Fibroblast of lung (primary cell): Measurements from ENCODE around the gene EML4. TPM values are rescaled to one million over a fixed set of nuclear protein-coding genes. Genes with fewer than 3 reads are reported as not detected.

ENCODE experiments used
- DNase-seq, 2 donors: peaks; one replicate each; pipeline versions ENCODE4 v3.0.0 to v3.0.0-alpha.2; 2010; ENCODE audit warnings: low read depth in 2 of 2
- H2AFZ ChIP-seq: 2 replicates; pipeline ENCODE4 v1.5.1; 2012; ENCODE audit warnings: low read length, control low read depth, inconsistent platforms
- H3K27ac ChIP-seq: 2 replicates; pipeline ENCODE4 v1.5.1; 2011; ENCODE audit warnings: low read length, control low read depth; ENCODE audit not compliant: insufficient read depth
- H3K27me3 ChIP-seq: 2 replicates; pipeline ENCODE4 v1.5.1; 2011; ENCODE audit warnings: mild to moderate bottlenecking, low read length; ENCODE audit not compliant: control insufficient read depth, insufficient read depth
- H3K36me3 ChIP-seq: 2 replicates; pipeline ENCODE4 v1.5.1; 2011; ENCODE audit warnings: low read length; ENCODE audit not compliant: control insufficient read depth, insufficient read depth
- H3K4me1 ChIP-seq: 2 replicates; pipeline ENCODE4 v1.5.1; 2011; ENCODE audit warnings: low read length; ENCODE audit not compliant: control insufficient read depth, insufficient read depth; ENCODE audit errors: extremely low read depth
- H3K4me2 ChIP-seq: 2 replicates; pipeline ENCODE4 v1.5.1; 2011; ENCODE audit warnings: low read length, control low read depth; ENCODE audit not compliant: insufficient read depth; ENCODE audit errors: extremely low read depth
- H3K4me3 ChIP-seq, 4 experiments: fragments of 200-600 bp in 1 of 4; sonication (generic) in 1 of 4; replicated peaks in 1 of 4; 2 replicates each; pipeline ENCODE4 v1.5.1; 2011 to 2016; ENCODE audit warnings: low read length in 4 of 4, low read depth in 3 of 4, mild to moderate bottlenecking in 3 of 4, control low read depth in 2 of 4, inconsistent platforms in 1 of 4, mixed read lengths in 1 of 4; ENCODE audit not compliant: insufficient read depth in 1 of 4; ENCODE audit errors: control extremely low read depth in 1 of 4
- H3K79me2 ChIP-seq: 2 replicates; pipeline ENCODE4 v1.5.1; 2012; ENCODE audit warnings: mild to moderate bottlenecking, low read length, inconsistent platforms; ENCODE audit not compliant: control insufficient read depth, insufficient read depth
- H3K9ac ChIP-seq: 2 replicates; pipeline ENCODE4 v1.5.1; 2011; ENCODE audit warnings: mild to moderate bottlenecking, low read length, control low read depth; ENCODE audit not compliant: insufficient read depth
- H3K9me3 ChIP-seq: 2 replicates; pipeline ENCODE4 v1.5.1; 2012; ENCODE audit warnings: low read depth, low read length; ENCODE audit not compliant: control insufficient read depth, insufficient read depth
- H4K20me1 ChIP-seq: 2 replicates; pipeline ENCODE4 v1.5.1; 2011; ENCODE audit warnings: low read length; ENCODE audit not compliant: control insufficient read depth, insufficient read depth; ENCODE audit errors: extremely low read depth
- CTCF ChIP-seq, 2 donors: IDR thresholded peaks in 1 of 2; conservative IDR thresholded peaks in 1 of 2; 1 replicate in 1 of 2; 2 replicates in 1 of 2; pipeline ENCODE4 v1.5.1; 2011 to 2012; ENCODE audit warnings: low read length in 2 of 2, control low read depth in 1 of 2, inconsistent platforms in 1 of 2, low read depth in 1 of 2, mild to moderate bottlenecking in 1 of 2
- EZH2 ChIP-seq: IDR thresholded peaks from 2 replicates; pipeline ENCODE4 v1.5.1; 2012; ENCODE audit warnings: low read length, control low read depth, mild to moderate bottlenecking; ENCODE audit errors: missing control alignments
- polyA plus RNA-seq, 2 donors: library from polyadenylated mRNA; depleted of rRNA in 1 of 2; stranded (reverse) in 1 of 2; unstranded in 1 of 2; fragments of >200 nt; gene quantifications; 2 replicates each; pipeline ENCODE4 v1.2.1, GENCODE V29; 2011 to 2012; ENCODE audit warnings: missing spikeins in 1 of 2
- total RNA-seq: library from RNA; depleted of rRNA; stranded (reverse); fragments of >200 nt; gene quantifications from 2 replicates; pipeline ENCODE4 v1.2.1, GENCODE V29; 2014

Gene EML4
- total and polyA plus RNA-seq, 2 donors (not counting 1 experiment from before 2014, with no cell fraction given): 49.5 to 62.7 TPM

GRCh38 chr2:42193722-42194187 lies 24.6 kb downstream of the EML4 start:
- no peak overlapping the region for H3K27ac ChIP-seq
- H3K4me2 ChIP-seq: no peak overlapping the region
- H3K9ac ChIP-seq: no peak overlapping the region
- no peak for TF ChIP-seq CTCF (conservative IDR thresholded peaks at IDR 0.05 in 1 of 2, IDR thresholded peaks at IDR 0.05 in 1 of 2; ENCODE audit: low read depth in 1 of 2, low read length in 2 of 2)
- no peak for TF ChIP-seq EZH2
- no peak overlapping the region for H2AFZ ChIP-seq
- H3K27me3 ChIP-seq: no peaks in the 10 kb centered on the region
- H3K4me1 ChIP-seq: peaks cover 17% of the 10 kb centered on the region
- peaks cover 64% of the 10 kb centered on the region for H3K79me2 ChIP-seq
- peak in 1 of 2 donors; percentile 51 for DNase-seq
- H3K9me3 ChIP-seq: no peaks in the 10 kb centered on the region
- no peaks in the 10 kb centered on the region for H4K20me1 ChIP-seq
- no peaks in the 10 kb centered on the region for H3K36me3 ChIP-seq
- H3K4me3 ChIP-seq: no peak overlapping the region

- Histone ChIP-seq H3K4me3 (no peak overlapping the region), H3K79me2 (peaks cover 64% of the 10 kb centered on the region), H2AFZ (no peak overlapping the region), H3K27ac (no peak overlapping the region), H3K4me1 (peaks cover 18% of the 10 kb centered on the region), H3K4me2 (no peak overlapping the region), H3K27me3 (no peaks in the 10 kb centered on the region), H3K9ac (no peak overlapping the region), H3K9me3 (no peaks in the 10 kb centered on the region), H4K20me1 (no peaks in the 10 kb centered on the region), H3K36me3 (no peaks in the 10 kb centered on the region)
- no peak for DNase-seq
- no peak for TF ChIP-seq EZH2
- TF ChIP-seq CTCF (conservative IDR thresholded peaks at IDR 0.05 in 1 of 2, IDR thresholded peaks at IDR 0.05 in 1 of 2; ENCODE audit: low read depth in 1 of 2, low read length in 2 of 2): no peak
Measured at GRCh38 chr2:42194428-42194827, 25.3 kb downstream of the EML4 start.

GRCh38 chr2:42195559-42195958 lies 26.4 kb downstream of the EML4 start:
- Histone ChIP-seq H3K9me3 (no peaks in the 10 kb centered on the region), H2AFZ (no peak overlapping the region), H3K4me1 (peaks cover 20% of the 10 kb centered on the region), H3K4me2 (no peak overlapping the region), H3K9ac (no peak overlapping the region), H3K27me3 (no peaks in the 10 kb centered on the region), H3K27ac (no peak overlapping the region), H3K79me2 (peaks cover 58% of the 10 kb centered on the region), H3K36me3 (no peaks in the 10 kb centered on the region), H4K20me1 (no peaks in the 10 kb centered on the region), H3K4me3 (no peak overlapping the region)
- peak; percentile 74 to 81 for DNase-seq
- TF ChIP-seq EZH2 (no peak), CTCF (conservative IDR thresholded peaks at IDR 0.05 in 1 of 2, IDR thresholded peaks at IDR 0.05 in 1 of 2; ENCODE audit: low read depth in 1 of 2, low read length in 2 of 2) (no peak)
